ENCODE results near the gene RTN4RL1. TPM values are rescaled to one million over a fixed set of nuclear protein-coding genes. Genes with fewer than 3 reads are reported as not detected.
A peak's percentile ranks its signal among the peaks of the same experiment; 100 is the strongest.

The RTN4RL1 gene
- total RNA-seq, 1 donor, result 0.43 TPM

DNA sequence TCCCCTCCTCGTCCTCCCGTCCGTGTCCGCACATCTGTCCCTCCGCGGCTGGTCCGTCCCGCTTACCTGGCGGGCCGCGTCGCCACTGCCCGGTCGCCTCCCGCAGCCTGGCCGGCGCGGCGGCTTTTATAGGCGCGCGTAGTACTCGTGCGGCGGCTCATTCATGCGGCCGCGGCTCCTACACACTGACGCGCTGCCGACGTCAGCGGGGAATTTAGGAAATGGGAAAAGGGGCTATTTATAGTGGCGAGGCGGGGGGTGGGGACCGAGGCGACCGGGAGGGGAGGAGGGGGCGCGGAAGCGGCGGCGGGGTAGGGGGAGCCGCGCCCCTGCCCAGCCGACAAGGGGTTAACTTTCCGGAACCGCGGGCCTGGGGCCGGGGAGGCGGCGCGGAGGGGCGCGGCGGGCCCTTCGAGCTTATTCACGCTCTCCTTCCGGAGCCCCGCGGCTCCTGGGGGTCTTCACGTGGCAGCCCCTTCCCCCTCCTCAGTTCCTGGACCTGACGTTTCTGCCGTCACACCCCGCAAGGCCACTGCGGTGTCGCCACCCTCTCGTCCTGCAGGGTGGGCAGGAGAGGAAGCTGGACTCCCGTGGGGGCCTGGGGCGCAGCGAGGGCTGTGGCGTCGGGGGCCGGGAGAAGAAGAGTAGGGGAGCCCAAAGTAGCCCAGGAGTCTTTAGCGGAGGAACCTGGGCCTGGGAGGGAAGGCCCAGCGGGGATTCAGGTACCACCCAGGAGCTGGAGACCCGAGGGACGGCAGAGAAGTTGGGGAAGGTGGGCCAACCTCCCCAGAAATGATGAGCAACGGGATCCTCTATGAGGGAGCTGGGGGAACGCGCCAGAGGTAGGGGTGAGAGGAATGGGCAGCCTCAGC is 26.2 kb upstream of the RTN4RL1 start:
- peak; percentile 73 for DNase-seq (ENCODE audit: low read depth)
- H3K4me3 ChIP-seq (ENCODE audit: low read depth, low read length), result peak overlapping the region; percentile 18
- TF ChIP-seq CTCF (IDR thresholded peaks at IDR 0.05; ENCODE audit: insufficient read depth, low read depth, low read length), result no peak

- TF ChIP-seq CTCF (IDR thresholded peaks at IDR 0.05; ENCODE audit: insufficient read depth, low read depth, low read length), result no peak
- DNase-seq (ENCODE audit: low read depth), result peak; percentile 83
- peak overlapping the region; percentile 49 for H3K4me3 ChIP-seq (ENCODE audit: low read depth, low read length)
Measured at GRCh38 chr17:2050300-2051060, 25.3 kb upstream of the RTN4RL1 start.

- DNase-seq (ENCODE audit: low read depth), result peak; percentile 83
- TF ChIP-seq CTCF (IDR thresholded peaks at IDR 0.05; ENCODE audit: insufficient read depth, low read depth, low read length), result no peak
- H3K4me3 ChIP-seq (ENCODE audit: low read depth, low read length), result peak overlapping the region; percentile 68
Measured at GRCh38 chr17:2049333-2050299, 24.5 kb upstream of the RTN4RL1 start.

DNA sequence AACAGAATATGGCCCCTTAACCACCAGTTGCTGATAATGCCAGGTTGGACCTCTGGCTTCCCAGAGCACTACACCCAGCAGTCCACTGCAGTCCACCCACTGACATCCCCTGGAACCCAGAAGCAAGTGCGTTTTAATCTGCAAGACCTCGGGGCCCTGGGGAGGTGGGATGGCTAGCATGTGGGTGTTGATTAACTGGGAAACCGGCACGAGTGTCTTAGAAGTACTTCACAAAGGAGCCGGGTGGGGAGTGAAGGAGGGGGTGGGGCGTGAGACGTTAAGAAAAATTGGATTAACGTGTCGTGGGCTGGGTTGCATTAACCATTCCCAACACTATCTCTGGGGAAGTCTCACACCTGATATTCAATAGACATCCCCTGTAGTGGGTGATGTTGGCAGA is 23.7 kb upstream of the RTN4RL1 start:
- H3K4me3 ChIP-seq (ENCODE audit: low read depth, low read length), result peak overlapping the region; percentile 68
- no peak for TF ChIP-seq CTCF (IDR thresholded peaks at IDR 0.05; ENCODE audit: insufficient read depth, low read depth, low read length)
- no peak for DNase-seq (ENCODE audit: low read depth)

- TF ChIP-seq CTCF (IDR thresholded peaks at IDR 0.05; ENCODE audit: insufficient read depth, low read depth, low read length), result no peak
- H3K4me3 ChIP-seq (ENCODE audit: low read depth, low read length), result no peak overlapping the region
- no peak for DNase-seq (ENCODE audit: low read depth)
Measured at GRCh38 chr17:2047590-2047989, 22.5 kb upstream of the RTN4RL1 start.

DNA sequence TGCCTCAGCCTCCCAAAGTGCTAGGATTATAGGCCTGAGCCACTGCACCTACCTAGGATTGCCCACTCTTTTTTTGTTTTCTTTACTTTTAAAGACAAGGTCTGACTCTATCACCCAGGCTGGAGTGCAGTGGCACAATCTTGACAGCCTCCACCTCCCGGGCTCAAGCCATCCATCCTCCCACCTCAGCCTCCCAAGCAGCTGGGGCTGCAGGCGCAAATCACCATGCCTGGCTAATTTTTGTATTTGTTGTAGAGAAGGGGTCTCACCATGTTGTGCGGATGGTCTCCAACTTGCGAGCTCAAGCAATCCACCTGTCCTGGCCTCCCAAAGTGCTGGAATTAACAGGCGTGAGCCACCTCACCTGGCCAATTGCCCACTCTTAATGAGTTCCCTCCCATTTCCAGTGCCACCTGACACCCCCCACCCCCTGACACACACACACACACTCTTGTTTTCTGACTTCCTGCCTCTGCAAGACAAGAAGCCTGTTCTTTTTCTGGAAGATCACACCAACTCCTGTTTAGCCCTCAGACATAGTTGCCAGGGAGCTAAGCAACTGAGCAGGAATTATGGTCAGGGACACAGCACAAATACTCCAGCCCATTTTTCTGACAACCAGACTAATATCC is 19.2 kb upstream of the RTN4RL1 start:
- H3K4me3 ChIP-seq (ENCODE audit: low read depth, low read length), result no peak overlapping the region
- no peak for TF ChIP-seq CTCF (IDR thresholded peaks at IDR 0.05; ENCODE audit: insufficient read depth, low read depth, low read length)
- DNase-seq (ENCODE audit: low read depth), result no peak
